HG02870 (cell line): ENCODE measurements around the gene TNPO3.
"Not testable (repeated sequence)": the region's sequence is repeated elsewhere in the genome, so short reads cannot be mapped to it uniquely, and the experiment has no call there.

Source experiments
- ATAC-seq: cut with Tn5 transposase; IDR thresholded peaks from one replicate; pipeline ENCODE4 v1.9.1; 2021; ENCODE audit warnings: mild to moderate bottlenecking, moderate library complexity; ENCODE audit not compliant: unreplicated experiment

The TNPO3 gene

DNA sequence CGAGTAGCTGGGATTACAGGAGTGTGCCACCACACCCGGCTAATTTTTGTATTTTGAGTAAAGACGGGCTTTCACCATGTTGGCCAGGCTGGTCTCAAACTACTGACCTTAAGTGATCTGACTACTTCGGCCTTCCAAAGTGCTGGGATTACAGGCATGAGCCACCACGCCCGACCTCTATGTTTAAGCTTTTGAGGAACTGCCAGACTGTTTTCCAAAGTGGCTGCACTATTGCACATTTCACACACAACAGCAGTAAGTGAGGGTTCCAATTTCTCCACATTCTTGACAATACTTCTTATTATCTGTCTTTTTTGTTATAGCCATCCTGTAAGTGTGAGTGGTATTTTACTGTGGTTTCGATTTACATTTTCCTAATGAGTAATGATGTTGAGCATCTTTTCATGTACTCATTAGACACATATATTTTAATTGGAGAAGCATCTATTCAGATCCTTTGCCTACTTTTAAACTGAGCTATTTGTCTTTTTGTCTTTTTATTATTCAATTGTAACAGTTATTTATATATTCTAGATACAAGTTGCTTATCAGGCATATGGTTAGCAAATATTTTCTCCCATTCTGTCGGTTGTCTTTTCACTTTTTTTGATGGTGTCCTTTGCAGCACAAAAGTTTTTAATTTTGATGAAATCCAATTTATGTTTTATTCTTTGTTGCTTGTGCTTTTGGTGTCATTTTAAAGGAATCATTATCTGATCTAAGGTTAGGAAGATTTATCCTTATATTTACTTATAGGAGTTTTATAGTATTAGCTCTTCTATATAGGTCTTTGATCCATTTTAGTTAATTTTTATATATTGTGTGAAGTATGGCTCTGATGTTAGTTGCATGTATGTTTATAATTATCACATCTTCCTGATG, 130.0 kb downstream of the TNPO3 start:
- no peak for ATAC-seq

DNA sequence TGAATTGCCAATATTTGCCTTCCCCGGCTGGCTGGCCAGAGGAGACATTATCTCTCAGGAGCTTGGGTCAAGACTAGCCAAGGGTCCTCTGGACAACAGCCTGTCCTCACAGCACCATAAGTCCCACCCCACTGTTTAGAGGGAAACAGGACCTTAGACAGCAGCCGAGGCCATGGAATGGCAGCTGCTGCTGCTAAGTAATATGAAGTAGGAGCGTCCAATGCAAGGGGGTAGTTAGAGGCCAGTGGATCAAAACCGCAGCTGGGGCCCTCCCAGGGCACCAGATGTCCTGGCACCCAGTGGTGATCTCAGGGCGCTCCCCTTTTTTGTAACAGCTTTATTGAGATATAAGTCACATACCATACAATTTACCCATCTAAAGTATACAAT, 131.5 kb downstream of the TNPO3 start:
- no peak for ATAC-seq

DNA sequence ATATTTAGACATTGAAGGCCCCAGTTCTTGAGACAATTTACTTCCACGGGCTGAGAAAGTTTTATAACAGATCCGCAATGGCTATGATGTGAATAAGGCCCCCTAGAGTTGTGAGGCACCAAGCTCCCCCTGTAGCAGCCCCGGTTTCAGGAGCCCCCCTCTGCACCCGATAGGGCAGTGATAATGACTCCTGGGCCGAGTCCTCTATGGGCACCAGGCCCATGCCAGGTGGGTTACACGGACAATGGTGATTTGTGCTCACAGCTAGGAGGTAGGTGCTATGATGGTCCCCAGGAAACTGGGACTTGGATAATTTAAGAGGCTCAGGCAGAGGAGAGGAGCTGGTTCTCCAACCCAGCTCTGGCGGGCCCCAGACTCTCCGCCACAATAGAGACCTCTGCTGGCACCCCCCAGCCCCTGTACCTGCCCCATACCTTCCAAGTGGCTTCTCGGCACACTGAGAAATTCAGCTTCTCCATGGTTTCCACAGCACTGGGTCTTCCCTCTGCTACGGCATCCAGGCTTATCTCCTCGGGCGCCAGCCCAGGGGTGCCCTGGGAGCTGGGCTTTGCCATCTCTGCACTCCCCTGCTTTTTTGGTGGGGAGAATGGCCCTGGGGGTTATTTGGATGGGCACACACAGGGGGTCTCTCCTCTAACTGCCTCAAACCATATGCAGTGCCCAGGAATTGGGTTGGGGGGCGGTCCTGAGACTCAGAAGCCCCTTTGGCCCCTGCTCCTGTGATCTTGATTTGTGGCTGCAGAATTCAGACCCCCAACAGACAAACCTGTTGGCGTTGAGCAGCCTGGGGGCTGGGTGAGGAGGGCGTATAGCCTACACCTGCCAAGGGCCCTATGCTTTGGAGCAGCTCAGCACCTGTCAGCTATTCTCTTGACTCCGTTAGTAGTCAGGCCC, 132.2 kb downstream of the TNPO3 start:
- ATAC-seq, result no peak

DNA sequence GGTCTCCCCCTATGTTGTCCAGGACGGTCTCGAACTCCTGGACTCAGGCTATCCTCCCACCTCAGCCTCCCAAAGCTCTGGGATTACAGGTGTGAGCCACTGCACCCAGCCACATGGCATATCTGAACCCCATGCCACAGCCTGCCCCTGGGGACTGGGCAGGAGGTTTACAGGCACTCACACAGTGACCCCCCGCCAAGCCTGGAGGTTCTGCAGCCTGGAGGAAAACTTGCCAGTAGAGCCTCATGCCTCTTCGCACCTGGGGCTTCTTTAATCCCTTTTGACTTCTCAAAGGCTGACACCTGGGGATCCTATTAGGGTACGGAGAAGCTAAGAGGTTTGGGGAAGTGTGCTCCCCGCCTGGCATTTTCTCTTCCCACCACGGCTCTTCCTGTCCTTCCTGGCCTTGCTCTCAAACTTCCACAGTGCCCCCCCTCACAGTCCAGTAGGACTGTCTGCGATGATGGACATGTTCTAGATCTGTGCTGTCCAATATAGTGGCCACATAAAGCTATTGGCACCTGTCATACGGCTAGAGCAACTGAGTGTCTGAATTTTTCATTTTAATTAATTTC, 133.0 kb downstream of the TNPO3 start:
- no peak for ATAC-seq

DNA sequence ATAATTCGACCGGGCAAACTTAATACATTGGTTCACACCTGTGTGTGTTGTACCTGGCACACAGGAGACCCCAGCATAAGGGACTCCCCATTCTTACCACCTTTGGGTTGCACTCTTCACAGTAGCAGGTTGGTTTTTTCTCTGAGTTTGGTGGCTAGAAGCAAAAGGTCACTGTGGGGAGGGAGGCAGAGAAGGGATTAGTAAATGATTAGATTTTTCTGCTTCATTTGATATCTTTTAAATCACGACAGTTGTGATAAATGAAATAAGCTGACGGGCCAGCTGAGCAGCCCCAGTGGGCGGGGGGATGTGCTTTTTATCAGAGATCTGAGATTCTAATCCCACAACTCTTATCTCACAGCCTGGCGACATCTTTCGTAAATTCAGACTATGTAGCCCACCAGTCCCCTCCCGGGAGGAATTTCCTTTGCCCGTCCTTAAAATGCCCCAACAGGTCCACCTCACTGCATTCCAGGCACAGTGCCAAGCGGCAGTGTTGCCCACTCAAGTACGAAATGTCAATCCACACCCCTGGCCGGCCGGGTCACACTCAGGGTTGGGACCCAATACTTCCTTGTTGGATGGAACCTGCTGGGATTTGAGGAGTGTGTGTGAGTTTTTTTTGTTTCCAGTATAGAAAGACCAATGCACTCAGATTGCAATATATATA, 133.9 kb downstream of the TNPO3 start:
- no peak for ATAC-seq

DNA sequence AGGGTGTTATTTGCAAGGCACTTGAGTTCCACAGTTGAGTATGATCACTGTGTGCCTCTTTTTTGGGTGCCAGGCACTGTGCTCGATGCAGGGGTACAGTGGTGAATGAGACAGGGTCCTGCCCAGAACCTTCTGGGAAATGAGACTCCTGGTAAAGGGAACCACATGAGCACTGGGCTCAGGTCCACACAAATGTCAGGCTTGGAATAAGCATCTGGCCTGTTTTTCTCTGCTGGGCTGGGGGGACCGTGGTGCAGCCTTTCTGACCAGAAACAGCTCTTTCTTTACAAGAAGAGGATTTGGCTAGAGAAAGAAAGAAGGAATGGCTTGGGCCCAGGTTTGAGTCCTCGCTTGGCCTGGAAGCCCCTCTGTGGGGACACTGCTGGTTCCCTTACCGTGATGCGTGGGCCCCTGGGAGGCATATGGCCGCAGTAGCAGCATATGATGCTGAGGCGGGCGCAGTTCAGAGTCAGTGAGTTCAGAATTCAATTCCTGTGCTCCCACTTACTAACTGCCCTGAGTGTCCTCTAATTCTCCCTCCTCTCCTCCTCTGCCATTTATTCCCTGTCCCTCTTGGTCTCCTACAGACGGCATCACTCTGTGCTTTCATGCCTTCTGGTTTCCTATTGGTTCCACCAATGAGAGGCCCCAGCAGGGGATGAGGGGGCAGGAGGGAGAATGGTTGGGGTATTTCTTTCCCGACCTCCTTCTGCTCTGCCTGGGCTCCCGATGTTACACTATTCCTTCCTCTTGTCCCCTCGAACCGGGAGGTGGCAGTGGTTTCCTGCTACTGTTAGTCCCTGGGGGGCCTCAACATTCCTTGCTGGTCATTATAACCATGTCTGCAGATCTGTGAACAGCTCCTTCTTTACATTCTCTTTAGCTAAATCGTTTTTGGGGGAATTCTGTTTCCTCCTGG, 134.8 kb downstream of the TNPO3 start:
- no peak for ATAC-seq

DNA sequence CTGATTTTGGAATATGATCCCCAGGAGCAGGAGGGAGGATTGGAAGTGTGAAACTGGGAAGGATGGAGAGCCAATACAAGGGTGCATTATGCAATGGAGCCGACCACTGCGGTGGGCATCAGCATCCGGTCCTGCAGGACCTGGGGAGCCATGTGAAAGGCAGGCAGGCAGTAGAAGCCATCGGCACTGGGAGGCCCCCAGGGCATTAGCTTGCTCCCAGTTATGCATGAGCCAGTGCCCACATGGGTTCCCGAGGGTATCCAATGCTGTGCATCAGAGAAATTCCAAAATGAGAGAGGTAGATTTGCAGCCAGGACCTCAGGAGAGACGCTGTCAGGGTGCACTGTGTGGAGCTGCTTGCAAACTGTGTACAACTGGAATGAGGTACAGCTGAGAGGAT, 135.7 kb downstream of the TNPO3 start:
- ATAC-seq, result no peak

DNA sequence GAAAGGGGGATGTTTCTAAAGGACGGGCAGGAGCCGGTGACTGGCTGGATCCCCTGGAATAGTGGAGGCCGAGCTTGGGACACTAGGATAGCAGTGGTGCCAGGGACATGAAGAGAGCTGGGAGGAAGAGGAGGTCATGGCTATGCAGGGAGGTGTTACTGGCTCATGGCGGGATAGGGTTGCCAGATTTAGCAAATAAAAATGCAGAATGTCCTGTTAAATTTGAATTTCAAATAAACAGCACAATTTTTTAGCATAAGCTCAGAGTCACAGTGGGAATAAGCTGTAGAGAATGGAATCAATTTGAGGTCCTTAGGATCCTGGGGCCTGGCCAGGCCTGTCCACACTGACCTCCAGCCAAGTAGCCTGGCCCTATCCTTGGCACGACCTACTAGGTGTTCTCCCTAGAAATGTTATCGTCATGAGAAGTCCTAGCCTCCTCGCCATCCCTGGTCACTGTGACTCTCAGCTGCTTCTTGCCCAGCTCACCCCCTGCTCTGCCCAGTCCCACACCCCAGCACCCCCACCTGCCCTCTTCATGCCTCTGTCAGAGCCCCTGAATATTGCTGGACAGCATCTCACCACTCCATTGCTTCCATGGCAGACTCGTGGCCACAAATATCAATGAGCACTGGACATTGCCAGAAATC, 136.8 kb downstream of the TNPO3 start:
- ATAC-seq, result no peak

DNA sequence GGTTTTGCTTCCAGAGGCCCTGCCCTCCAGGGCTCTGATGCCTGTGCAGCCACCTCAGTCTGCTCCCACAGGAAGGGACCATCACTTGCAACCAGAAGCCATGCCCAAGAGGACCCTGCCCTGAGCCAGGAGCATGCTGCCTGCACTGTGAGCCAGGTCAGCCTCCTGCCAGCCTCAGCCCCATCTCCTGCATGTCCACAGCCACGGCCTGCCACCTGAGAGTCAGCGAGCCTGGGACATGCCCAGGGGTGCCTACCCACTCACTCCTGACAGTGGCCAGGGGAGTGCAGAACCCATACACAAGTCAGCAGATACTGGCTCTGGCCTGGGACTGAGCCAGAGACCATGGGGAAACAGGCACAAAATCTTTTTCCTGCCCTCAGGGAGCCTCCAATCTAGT, 137.8 kb downstream of the TNPO3 start:
- ATAC-seq, result no peak

DNA sequence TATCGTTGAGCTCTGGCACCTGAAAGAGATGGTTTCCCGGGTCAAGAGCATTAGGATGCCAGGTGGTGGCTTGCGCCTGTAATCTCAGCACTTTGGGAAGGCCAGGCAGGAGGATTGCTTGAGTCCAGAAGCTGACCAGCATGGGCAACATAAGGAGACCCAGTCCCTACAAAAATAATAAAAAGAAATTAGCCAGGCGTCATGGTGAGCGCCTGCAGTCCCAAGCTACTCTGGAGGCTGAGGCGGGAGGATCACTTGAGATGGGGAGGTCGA, 138.3 kb downstream of the TNPO3 start:
- no peak for ATAC-seq

DNA sequence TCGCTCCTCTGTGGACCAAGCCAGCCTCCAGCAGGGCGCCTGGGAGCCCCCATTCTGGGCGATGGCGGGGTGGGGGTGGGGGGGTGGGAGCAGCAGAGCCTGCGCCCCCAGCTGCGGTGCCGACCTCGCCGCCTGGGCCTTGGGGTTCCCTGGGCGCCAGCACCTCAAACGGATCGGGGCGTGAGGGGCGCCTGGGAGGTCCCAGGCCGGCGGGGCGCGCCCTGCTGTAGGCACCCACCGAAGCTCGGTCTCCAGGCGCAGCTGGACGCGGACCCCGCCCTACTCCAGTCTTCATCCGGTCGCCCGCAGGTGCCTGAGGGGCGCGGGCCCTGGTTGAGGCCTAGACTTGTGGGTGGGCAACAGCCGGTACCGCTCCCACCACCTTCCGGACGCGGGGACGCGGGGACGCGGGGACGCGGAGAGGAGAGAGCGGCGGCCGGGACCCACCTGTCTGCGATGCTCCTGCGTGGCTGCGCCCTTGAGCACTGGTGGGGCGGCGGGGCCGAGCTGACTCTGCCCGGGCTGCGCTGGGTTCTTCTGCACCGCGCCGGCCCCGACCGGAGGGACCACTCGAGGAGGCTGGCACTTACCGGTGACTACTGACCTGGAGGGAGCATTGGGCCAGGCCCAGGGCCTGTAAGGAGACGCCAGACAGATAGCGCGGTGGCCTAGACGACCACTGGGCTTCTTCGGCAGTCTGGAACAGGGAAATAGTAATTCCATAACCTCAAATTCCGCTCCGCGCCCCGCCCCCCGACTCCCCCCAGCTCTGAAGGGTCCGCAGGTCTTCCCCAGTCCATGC, 138.9 kb downstream of the TNPO3 start:
- ATAC-seq, result no peak

DNA sequence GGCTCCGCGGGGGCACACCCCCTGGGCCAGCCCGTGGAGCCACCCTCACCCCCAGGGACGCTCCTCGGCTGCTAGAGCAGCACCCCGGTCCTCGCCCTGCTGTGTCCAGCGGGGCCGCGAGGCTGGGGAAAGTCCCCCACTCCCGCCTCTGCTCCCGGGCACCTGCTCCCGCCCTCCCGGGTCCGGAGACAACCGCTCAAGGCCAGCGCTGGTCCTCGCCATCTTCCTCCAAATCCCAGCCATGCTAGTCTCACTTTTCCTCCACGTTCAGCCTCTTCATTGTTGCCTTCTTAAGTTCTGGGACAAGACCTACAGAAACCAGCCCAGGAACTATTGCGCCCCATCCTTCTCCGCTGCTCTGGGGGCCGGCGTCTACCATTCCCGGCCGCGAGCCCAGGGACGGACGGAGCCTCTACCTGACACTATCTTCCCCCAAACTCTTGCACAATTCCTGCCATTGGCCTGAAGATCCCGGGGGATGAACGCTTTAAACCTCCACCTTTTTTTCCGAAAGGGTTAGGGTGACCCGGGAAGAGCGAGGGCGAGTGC, 139.6 kb downstream of the TNPO3 start:
- no peak for ATAC-seq

DNA sequence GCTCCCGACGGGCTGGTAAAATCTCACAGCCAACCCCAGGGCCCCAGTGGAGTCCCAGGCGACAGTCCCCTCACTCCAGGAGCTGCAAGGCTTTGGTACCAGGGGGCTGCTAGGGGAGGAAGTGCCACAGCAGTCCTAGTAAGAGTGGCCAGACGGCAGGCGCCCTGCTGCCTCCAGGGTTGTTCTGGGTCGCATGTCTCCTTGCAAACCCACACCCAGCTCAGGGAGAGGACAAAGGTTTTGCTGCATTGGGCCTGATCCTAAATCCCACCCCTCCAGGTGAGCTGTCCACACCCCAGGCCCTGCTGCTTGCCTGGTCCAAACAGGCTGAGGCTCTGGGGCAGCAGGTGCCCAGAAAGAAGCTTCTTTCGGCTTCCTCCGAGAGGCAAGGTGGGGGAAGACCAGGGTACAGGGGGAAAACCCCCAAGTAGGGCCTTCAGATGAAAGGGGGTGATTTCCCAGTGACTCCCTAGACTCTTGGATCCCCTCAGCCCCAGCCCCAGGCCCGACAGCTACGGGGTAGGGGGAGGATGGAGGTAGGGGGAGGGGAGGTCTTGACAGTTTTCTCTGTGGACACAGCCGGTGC, 140.3 kb downstream of the TNPO3 start:
- no peak for ATAC-seq

DNA sequence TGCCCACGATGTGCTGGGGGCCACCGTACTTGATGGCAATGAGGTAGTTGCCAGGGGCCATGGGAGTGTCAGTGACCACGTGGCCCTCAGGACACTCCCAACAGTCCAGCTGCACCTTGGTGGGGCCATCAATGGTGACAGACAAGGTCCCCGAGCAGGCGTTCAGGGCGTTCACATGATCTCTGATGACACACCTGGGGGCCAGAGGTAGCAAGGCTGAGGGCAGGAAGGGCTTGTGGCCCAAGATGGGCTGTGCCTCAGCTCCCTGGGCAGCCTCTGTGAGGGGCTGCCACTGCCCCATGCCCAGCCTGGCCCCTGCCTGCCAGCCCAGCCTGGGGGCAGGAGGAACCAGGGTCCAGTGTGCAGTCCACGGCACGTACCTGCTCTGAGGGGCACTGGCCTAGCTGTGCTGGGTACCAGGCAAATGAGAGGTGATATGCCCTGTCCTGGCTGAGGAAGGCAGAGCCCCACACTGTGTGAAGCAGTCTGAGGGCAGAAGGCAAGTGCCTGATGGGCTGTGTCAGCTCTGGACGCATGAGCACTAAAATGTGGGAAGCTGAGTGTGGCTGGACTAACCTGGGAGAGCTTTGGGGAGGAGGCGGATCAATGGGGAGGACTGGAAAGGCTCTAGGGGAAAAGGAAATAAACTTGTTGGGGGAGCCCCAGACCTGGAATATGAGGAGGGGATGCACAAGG, 140.9 kb downstream of the TNPO3 start:
- no peak for ATAC-seq

DNA sequence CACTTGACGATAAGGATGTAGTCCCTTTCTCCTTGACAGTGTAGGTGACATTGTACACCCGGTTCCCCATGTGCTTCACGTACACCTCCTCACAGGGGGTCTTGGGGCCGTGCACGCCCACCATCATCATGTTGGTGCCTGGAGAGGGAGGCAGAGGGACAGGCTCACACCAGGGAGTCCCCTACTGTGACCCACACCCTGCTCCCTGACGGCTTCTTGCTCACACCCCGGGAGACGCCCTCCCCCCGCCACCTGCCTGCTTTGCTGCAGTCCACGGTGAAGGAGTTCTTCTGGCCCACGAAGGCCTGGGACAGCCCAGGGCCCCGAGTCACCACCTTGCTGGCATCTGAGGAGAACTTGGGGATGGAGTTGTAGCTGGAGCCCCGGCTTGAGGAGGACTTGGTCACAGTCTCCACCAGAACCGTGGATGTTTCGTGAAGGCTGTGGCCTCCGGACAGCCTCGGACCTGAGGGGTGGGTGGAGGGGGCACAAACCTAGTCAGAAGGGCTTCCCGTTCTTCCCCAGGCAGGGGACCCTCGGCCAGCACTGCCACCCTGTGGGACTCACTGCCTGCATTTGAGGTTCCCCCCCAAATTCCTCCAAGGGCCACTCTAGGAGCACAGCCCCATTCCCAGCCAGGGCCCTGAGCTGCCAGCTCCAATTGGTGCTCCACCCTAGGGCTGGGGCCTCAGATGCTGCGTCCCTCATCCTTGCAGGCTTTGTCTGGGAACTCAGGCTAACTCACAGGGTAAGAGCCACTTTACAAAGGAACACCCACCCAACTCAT, 142.0 kb downstream of the TNPO3 start:
- not testable (repeated sequence) for ATAC-seq

DNA sequence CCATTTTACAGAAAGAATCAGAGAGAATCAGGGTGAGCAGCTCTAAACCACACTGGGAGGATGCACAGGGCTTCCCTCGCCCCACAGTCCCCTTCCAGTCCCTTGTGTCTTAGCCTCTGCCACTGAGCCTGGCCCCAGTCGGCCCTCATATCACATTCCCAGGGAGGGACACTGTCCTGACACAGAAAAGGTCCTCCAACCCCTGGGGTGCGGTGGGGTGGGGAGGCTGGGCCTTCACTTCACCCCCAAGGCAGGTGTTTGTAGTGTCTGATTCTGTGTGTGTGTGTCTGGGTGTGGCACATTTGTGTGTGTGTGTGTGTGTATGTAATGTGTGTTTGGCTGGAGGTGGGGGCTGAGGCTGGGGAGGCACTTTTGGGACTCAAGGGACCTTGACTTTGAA, 142.6 kb downstream of the TNPO3 start:
- no peak for ATAC-seq
